Erythroblast (primary cell): ENCODE data around the gene QRFPR.
A peak's percentile ranks its signal among the peaks of the same experiment; 100 is the strongest.
"Not testable (repeated sequence)": the region's sequence is repeated elsewhere in the genome, so short reads cannot be mapped to it uniquely, and the experiment has no call there.

ENCODE experiments used
- DNase-seq, 2 experiments: peaks; one replicate each; lab custom pipeline; 2025; lab: John Stamatoyannopoulos, UW
- GATA1 ChIP-seq: IDR thresholded peaks from 2 replicates; pipeline ENCODE4 v1.6.1; 2011; ENCODE audit warnings: low read depth, mild to moderate bottlenecking, control low read depth, low read length, moderate library complexity
- POLR2A ChIP-seq: IDR thresholded peaks from 2 replicates; pipeline ENCODE4 v1.6.1; 2011; ENCODE audit warnings: mild to moderate bottlenecking, low read length

The QRFPR gene

DNA sequence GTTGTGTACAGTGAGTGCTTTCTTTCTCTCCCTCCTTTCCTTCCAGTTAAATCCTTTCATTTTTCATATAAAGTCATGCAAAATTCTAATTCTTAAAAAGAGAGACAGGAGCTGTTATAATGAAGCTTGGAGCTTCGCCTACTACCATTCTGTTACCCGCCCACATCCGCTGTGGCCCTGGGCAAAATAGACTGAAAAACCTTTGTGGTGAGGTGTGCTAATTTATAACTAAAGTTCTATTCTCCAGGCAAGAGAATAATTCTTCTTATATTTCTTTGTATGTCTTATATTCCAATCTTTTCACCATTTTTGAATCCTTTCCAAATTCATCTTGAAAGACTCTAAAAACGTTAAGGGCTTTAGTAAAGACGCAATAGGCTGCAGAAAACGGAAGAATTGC, 7.0 kb downstream of the QRFPR start:
- TF ChIP-seq GATA1 (no peak), POLR2A (no peak)
- DNase-seq = no peak

DNA sequence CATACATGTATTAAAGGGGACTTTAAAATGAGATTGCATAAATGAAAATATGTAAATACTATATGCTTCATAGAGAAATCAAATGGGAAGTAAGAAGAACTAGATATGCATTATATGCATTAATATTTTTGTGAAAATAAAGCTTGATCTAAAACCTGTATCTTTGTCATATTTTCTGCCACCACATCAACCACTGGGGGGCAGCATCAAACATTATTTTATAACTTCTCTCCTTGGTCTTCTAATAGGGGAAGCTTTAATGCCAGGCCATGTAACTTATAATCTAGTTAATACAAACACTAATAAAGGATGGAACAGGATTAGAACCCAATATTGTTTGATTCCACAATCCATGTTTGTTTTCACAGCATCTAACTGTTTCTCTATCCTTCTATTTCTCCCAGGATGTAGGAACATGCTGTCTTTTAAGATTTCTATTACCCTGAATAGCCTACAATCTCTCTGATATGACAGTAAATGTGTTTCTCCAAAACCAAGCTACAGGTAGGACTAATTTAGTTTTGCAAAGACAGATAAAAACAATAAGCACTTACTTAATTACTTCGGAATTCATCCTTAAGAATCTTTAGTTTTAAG, 10.0 kb downstream of the QRFPR start:
- TF ChIP-seq GATA1 = no peak
- no peak for TF ChIP-seq POLR2A
- DNase-seq = peak; percentile 21 to 54

DNA sequence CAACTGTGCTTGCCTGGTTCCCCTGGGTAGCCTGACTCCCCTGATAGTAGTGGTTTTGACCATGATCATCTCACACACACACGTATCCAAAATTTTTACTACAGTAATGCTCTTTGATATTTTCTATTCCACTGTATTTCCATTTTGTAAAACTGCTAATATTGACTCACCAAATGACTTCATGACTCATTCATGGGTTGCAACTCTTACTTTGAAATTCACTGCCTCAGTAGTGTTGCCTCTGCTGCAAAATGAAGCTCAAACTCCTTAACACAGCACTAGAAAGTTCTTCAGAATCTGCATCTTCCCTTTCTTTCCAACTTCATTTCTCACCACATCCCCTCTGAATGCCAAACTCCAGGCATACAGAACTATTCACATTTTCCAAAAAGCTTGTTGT, 20.3 kb downstream of the QRFPR start:
- no peak for DNase-seq
- TF ChIP-seq GATA1 = no peak
- no peak for TF ChIP-seq POLR2A

DNA sequence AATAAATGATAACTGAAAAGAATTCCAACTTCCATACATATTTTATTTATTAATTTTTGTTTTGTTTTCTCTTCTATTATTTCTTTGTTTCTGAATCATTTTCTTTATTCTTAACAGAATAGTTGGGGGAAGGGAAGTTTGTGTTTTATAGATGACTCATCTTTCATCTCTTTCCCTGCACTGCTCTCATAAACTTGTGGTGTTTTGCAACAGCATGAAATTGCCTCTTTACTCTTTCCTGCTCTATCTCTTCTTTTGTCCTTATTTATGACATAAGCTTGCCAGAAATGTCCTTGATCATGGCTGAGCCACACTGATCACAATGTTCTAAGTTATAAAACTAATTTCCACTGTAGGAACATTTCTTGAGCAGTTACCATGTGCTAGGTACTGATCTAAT, 22.3 kb downstream of the QRFPR start:
- no peak for DNase-seq
- TF ChIP-seq POLR2A (no peak), GATA1 (no peak)

DNA sequence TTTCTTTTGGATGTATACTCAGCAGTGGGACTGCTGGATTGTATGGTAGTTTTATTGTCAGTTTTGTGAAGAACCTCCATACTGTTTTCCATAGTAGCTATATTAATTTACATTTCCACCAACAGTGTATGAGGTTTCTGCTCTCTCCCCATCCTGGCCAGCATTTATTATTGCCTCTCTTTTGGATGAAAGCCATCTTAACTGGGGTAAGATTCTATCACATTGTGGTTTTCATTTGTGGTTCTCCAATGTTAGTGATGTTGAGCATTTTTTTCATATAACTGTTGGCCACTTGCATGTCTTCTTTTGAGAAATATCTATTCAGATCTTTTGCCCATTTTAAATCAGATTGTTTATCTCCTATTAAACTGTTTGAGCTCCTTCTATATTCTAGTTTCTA, 27.6 kb downstream of the QRFPR start:
- TF ChIP-seq GATA1 = no peak
- TF ChIP-seq POLR2A = no peak
- DNase-seq = no peak

DNA sequence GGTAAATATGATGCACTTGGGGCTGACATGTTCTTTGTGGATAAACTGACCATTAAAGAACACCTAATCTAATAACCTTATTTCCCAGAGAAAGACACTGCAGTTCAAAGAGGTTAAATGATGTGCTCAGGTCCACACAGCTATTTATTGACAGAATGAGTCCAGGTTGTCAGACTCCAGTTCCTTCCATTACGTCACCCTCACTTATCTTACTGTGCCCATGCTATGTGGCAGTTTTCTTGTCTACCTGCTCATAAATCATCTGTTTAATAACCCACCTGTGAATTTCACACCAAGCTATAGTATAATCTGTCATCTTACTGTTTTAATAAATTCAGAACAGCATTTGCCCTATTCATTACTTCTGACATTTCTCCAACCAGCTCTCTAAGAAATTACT, 36.7 kb downstream of the QRFPR start:
- TF ChIP-seq POLR2A (no peak), GATA1 (no peak)
- DNase-seq = no peak

DNA sequence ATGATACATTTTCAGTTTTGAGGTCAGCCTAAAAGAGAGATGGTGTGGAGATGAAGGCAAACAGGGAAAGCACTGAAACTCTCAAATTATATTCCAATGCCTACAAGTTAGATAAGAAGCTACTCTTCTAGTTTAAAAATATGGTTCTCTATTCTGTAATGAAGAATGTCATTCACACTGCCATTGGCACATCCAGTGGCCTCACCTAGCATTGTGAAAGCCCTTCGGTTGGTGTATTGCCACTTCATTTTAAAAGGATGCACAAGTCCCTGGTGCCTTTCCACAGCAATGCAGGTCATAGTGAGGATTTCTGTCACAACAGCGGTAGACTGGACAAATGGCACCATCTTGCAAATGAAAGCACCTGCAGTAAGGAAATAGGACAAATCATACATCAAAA, 40.6 kb downstream of the QRFPR start:
- TF ChIP-seq POLR2A = no peak
- no peak for TF ChIP-seq GATA1
- DNase-seq = no peak

DNA sequence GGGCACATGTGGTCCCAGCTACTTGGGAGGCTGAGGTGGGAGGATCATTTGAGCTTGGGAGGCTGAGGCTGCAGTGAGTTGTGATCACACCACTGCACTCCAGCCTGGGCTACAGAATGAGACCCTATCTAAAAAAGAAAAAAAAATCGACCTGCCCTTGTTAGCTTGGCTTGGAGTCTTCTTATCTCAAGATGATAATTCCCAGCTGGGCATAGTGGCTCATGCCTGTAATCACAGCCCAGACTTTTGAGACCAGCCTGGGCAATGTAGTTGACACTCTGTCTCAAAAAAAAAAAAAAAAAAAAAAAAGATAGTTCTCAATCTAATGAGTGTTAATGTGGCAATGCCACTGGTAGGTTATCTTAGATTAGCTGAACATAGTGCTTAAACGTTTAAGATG, 41.0 kb downstream of the QRFPR start:
- no peak for TF ChIP-seq POLR2A
- TF ChIP-seq GATA1 = no peak
- DNase-seq = no peak

DNA sequence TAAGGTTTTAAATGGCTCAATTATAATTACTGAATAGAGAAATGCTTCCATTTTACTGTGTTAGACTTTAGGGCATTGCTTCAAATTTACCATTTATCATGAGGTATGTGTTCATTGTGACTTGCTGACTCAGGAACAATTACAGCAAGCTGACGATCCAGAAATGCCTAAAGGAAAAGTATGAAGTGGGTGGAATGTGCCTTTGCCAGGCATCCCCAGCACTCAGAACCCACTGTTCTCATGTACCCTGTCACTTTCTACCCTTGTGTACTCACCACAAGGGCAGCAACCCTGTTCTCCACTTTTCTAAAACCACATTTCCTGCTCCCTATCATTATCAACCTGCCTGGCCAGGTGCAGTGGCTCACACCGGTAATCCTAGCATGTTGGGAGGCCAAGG, 41.5 kb downstream of the QRFPR start:
- TF ChIP-seq POLR2A = no peak
- no peak for DNase-seq

DNA sequence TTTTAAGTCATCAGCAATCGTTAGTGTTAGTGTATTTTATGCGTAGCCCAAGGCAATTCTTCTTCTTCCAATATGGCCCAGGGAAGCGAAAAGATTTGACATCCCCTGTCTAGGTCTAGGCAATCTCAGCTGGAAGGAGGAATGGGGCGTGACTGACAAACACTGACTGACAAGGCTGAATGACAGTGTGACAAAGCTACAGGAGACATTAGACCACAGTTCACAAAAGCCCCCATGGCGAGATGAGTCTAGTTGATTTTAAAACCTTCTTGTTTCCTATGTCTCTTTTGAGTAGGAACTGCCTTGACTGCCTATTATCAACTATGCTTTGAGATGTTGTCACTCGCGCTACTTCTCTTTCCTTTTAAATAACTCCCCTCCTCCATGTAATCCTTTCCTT, 42.3 kb downstream of the QRFPR start:
- DNase-seq = no peak
- no peak for TF ChIP-seq GATA1

DNA sequence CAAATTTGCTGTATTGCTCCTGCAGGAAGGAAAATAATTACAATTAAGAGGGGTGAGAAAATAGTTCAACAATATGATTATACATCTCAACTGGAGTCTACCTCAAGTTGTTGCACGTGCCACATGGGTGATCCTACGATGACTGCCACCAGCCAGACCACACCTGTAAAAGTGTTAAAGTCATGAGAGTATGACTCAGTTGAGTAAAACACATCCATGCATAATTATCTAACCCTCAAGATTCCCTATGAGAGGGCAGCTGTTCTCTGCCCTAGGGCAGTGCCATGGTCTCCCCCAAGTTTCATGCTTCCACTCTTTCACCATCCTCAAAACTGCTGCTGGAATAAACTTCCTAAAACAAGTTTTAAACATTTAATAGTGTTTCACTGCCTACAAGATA, 44.1 kb downstream of the QRFPR start:
- no peak for DNase-seq
- no peak for TF ChIP-seq GATA1
- no peak for TF ChIP-seq POLR2A

DNA sequence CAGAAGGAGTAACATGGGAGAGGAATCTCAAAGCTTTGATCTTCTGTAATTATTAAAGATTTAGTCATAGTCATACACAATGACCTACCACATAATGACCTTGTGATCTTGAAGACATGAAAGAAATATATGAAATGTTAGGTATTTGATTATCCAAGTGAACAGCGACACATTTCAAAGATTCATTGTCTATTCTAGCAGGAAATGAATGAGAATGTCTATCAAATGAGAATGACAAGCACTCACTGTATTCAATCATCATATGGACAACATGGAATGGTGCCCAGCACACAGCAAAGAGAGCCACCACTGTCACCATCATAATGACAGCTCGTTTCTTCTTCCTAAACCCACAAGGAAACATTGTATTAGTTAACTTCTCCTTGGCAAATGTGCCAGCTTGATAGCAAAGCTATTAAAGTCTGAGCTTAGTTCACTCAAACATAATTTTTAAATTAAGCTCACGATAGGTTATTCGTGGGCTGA, 50.6 kb downstream of the QRFPR start:
- no peak for DNase-seq
- no peak for TF ChIP-seq POLR2A
- TF ChIP-seq GATA1 = no peak

DNA sequence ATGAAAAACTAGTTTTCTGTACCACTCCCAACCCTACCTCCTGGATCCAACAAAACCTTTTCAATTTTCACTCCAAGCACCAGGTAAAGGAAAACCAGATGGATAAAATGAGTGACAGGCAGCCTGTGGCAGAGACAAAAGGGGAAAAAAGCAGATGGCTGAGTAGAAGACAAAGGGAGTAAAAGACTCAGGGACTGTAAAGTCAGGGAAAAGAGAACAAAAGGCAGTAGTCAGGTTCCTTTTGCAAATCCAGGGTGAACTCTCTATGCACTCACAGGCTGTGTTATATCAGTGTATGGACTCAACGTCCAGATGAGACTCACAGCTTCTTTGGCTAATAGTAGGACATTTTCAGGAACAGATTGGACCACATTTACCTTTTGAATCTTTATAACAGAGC, 54.2 kb downstream of the QRFPR start:
- no peak for DNase-seq
- TF ChIP-seq POLR2A (no peak), GATA1 (no peak)

DNA sequence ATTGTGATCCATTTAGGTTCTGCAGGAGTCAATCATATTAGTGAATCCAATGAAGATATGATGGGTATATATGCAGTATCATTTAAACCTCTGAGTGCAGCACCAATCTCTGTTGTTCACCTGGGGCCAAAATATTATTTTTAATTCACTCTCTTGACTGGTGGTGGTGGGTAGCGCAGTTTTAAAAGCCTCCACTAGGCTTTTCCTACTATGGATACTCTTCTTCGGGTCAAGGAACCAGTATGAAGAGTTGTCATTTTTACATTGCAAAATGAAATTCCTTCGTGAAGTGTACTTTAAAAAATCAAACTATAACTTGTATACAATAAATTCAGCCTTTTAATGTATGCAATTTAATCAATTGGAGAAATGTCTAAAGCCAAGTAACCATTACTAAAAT, 56.5 kb downstream of the QRFPR start:
- DNase-seq = no peak
- TF ChIP-seq GATA1 (no peak), POLR2A (no peak)

DNA sequence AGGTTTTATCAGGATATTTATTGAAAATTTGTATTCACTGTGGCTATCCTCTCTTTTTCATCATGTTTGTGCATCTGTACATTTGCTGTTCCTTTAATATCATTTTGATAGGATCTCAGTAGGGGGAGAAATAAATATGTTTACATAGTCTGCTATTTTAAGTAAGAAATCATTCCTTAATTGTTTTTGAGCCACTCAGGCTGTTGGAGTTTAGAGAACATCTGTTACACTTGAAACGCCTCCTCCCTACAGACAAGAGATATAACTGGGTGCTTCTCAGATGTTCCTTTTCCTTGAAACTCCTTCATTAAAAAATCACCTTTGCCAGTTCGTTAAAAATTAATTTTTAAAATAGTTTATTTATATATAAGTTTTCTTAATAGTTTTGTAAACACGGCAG, 59.4 kb downstream of the QRFPR start:
- TF ChIP-seq GATA1 (no peak), POLR2A (no peak)
- no peak for DNase-seq

DNA sequence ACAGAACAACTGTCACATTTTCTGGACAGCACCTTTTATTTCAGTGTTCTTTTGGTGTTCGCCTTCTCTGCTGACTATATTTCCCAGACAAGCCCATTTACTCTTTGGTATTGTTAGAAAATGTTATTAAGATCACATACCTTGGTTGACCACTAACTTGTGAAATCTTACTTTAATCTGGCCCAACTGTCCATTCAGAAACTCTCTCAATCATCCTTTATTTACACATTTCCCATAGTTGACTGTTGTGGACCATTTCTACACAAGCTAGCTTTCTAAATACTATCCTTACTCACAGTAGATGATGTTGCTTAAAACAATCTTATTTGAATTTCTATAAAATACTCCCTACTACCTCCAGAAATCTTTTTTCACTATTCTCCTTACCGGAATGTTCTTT, 64.7 kb downstream of the QRFPR start:
- no peak for DNase-seq
- no peak for TF ChIP-seq GATA1
- TF ChIP-seq POLR2A = no peak

DNA sequence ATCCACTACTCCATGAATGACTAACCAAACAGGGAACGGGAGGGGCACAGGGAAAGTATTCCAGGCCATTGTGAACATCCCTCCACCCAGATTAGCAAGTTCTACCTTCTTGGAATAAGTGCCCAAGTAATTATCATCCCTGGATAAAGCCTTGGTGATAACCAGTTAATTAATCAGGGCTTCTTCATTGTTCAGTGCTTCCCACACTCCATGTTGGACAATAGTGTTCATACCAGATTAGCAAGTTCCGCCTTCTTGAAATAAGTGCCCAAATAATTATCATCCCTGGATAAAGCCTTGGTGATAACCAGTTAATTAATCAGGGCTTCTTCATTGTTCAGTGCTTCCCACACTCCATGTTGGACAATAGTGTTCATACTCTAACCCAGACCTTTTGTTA, 67.4 kb downstream of the QRFPR start:
- not testable (repeated sequence) for DNase-seq
